Endothelial cell of umbilical vein (primary cell): ENCODE results near the gene UNKL. TPM values are rescaled to one million over a fixed set of nuclear protein-coding genes. Genes with fewer than 3 reads are reported as not detected.

Experiments
- BruUV-seq: library from RNA; stranded (reverse); fragments of 400-500 nt; replicated peaks from 2 replicates; lab custom pipeline; 2021; lab: Mats Ljungman, UMichigan
- CTCF ChIA-PET: fragments of 300-600, 350-600 bp; sonication (Branson Sonifier 250); formaldehyde crosslinking; loops from one replicate; lab custom pipeline; 2021; ENCODE audit warnings: antibody characterized with exemption, inconsistent platforms; lab: Charles Lee
- POLR2A ChIA-PET: fragments of 300-600, 350-600 bp; sonication (Branson Sonifier 250); formaldehyde crosslinking; loops from one replicate; lab custom pipeline; 2021; ENCODE audit warnings: antibody characterized with exemption, inconsistent platforms; lab: Charles Lee
- DNase-seq: peaks from one replicate; pipeline ENCODE4 v3.0.0-alpha.2; 2011; ENCODE audit warnings: low read depth, low spot score
- FAIRE-seq: peaks from 2 replicates; lab custom pipeline; 2011; peaks lifted over from hg19 to GRCh38; lab: Jason Lieb, UNC
- H2AFZ ChIP-seq: 2 replicates; pipeline ENCODE4 v1.6.0; 2012; ENCODE audit warnings: low read depth, low read length, control low read depth, inconsistent platforms
- H3K27ac ChIP-seq: 2 replicates; pipeline ENCODE4 v1.5.1; 2011; ENCODE audit warnings: low read depth, mild to moderate bottlenecking, control low read depth, low read length, moderate library complexity; ENCODE audit not compliant: insufficient read depth
- H3K27me3 ChIP-seq, 2 experiments: 2 replicates each; pipeline versions ENCODE4 v1.6.0 to v1.6.1; 2011; ENCODE audit warnings: low read length in 2 of 2, mixed read lengths in 1 of 2; ENCODE audit not compliant: control insufficient read depth in 2 of 2, insufficient read depth in 2 of 2
- H3K36me3 ChIP-seq, 2 experiments: 2 replicates in 1 of 2; 3 replicates in 1 of 2; pipeline ENCODE4 v1.5.1; 2011; ENCODE audit warnings: low read length in 2 of 2, mild to moderate bottlenecking in 1 of 2, moderate library complexity in 1 of 2; ENCODE audit not compliant: control insufficient read depth in 2 of 2, insufficient read depth in 2 of 2; ENCODE audit errors: extremely low read depth in 1 of 2
- H3K4me1 ChIP-seq: 3 replicates; pipeline ENCODE4 v1.5.1; 2011; ENCODE audit warnings: mild to moderate bottlenecking, low read length; ENCODE audit not compliant: control insufficient read depth, insufficient read depth; ENCODE audit errors: extremely low read depth
- H3K4me2 ChIP-seq: 2 replicates; pipeline ENCODE4 v1.6.1; 2011; ENCODE audit warnings: low read length, control low read depth, mixed read lengths; ENCODE audit not compliant: insufficient read depth
- H3K4me3 ChIP-seq, 3 experiments: fragments of 200-600 bp in 1 of 3; sonication (generic), shearing (Covaris generic) in 1 of 3; replicated peaks in 1 of 3; 2 replicates each; pipeline ENCODE4 v1.5.1; 2011 to 2016; ENCODE audit warnings: control low read depth in 3 of 3, low read length in 3 of 3, mild to moderate bottlenecking in 2 of 3, inconsistent platforms in 1 of 3, low read depth in 1 of 3, moderate library complexity in 1 of 3; ENCODE audit not compliant: insufficient read depth in 1 of 3
- H3K79me2 ChIP-seq: 2 replicates; pipeline ENCODE4 v1.6.0; 2012; ENCODE audit warnings: low read length, inconsistent platforms; ENCODE audit not compliant: control insufficient read depth, insufficient read depth
- H3K9ac ChIP-seq: replicated peaks from 2 replicates; pipeline ENCODE3; 2011; ENCODE audit warnings: low read length, control low read depth; ENCODE audit not compliant: insufficient read depth; ENCODE audit errors: extremely low read depth
- H3K9me1 ChIP-seq: replicated peaks from 3 replicates; pipeline ENCODE4 v1.6.0; 2011; ENCODE audit warnings: mild to moderate bottlenecking, low read length; ENCODE audit not compliant: control insufficient read depth, insufficient read depth; ENCODE audit errors: extremely low read depth
- H3K9me3 ChIP-seq: replicated peaks from 2 replicates; pipeline ENCODE4 v1.5.1; 2012; ENCODE audit warnings: low read length, inconsistent platforms; ENCODE audit not compliant: control insufficient read depth, insufficient read depth
- H4K20me1 ChIP-seq: replicated peaks from 2 replicates; pipeline ENCODE3; 2011; ENCODE audit warnings: mild to moderate bottlenecking, low read length; ENCODE audit not compliant: control insufficient read depth, insufficient read depth; ENCODE audit errors: extremely low read depth
- EZH2 ChIP-seq: IDR thresholded peaks from 2 replicates; pipeline ENCODE4 v1.6.1; 2012; ENCODE audit warnings: borderline replicate concordance, low read depth, mild to moderate bottlenecking, moderate library complexity, low read length, inconsistent platforms; ENCODE audit not compliant: severe bottlenecking
- FOS ChIP-seq: IDR thresholded peaks from 2 replicates; pipeline ENCODE4 v1.6.1; 2011; ENCODE audit warnings: mild to moderate bottlenecking, low read length, moderate library complexity, borderline replicate concordance; ENCODE audit not compliant: insufficient read depth
- GATA2 ChIP-seq: IDR thresholded peaks from 2 replicates; pipeline ENCODE4 v1.7.0; 2011; ENCODE audit warnings: low read depth, mild to moderate bottlenecking, moderate library complexity, mixed read lengths, low read length; ENCODE audit not compliant: insufficient read length, insufficient read depth
- JUN ChIP-seq: IDR thresholded peaks from 2 replicates; pipeline ENCODE4 v1.6.1; 2011; ENCODE audit warnings: borderline replicate concordance, low read depth; ENCODE audit not compliant: insufficient read length, insufficient read depth
- MYC ChIP-seq: IDR thresholded peaks from one replicate; pipeline ENCODE4 v1.6.1; 2011; ENCODE audit warnings: mild to moderate bottlenecking, low read depth, low read length
- POLR2A ChIP-seq: IDR thresholded peaks from 2 replicates; pipeline ENCODE4 v1.6.1; 2012; ENCODE audit warnings: low read depth, mild to moderate bottlenecking, control low read depth, low read length
- POLR2AphosphoS5 ChIP-seq: IDR thresholded peaks from 2 replicates; pipeline ENCODE4 v1.6.1; 2012; ENCODE audit warnings: low read depth, mild to moderate bottlenecking, control low read depth, low read length, moderate library complexity; ENCODE audit not compliant: insufficient read depth
- dilution Hi-C: fragments of 300-500 bp; cut with MboI; formaldehyde crosslinking; loops from one replicate; pipeline ENCODE4 v1.15.0; 2019; ENCODE audit warnings: low sequenced_read_pairs; ENCODE audit not compliant: extremely low pct_ligation_motif_present
- intact Hi-C: fragments of 100-400 bp; cut with micrococcal nuclease; formaldehyde crosslinking; loops from one replicate; pipeline ENCODE4 v1.10.0; 2022
- polyA plus RNA-seq, 4 experiments: library from polyadenylated mRNA; depleted of rRNA in 3 of 4; stranded (reverse) in 3 of 4; unstranded in 1 of 4; fragments of >200 nt; gene quantifications; 2 replicates each; pipeline versions ENCODE4 v1.2.1 to v1.2.3, GENCODE V29; 2011 to 2012; ENCODE audit warnings: missing spikeins in 1 of 4
- total RNA-seq: library from RNA; stranded (reverse); gene quantifications from 2 replicates; pipeline ENCODE4 v1.2.3, GENCODE V29; 2021
- TF ChIP-seq, protein P1 (sequence below), 2 donors: IDR thresholded peaks; 1 replicate in 1 of 2; 2 replicates in 1 of 2; pipeline ENCODE4 v1.5.1; 2011; ENCODE audit warnings: low read length in 2 of 2, mild to moderate bottlenecking in 2 of 2, moderate library complexity in 2 of 2, control low read depth in 1 of 2, inconsistent platforms in 1 of 2, low read depth in 1 of 2; ENCODE audit not compliant: insufficient read depth in 1 of 2; ENCODE audit errors: extremely low read depth in 1 of 2
- TF ChIP-seq, protein P2 (sequence below): IDR thresholded peaks from 2 replicates; pipeline ENCODE4 v1.6.1; 2011; ENCODE audit not compliant: insufficient read depth, insufficient read length

The UNKL gene
- total and polyA plus RNA-seq, 2 donors (not counting 3 experiments of a cell fraction or from before 2014, with no cell fraction given): 17.1 to 32.8 TPM

DNA sequence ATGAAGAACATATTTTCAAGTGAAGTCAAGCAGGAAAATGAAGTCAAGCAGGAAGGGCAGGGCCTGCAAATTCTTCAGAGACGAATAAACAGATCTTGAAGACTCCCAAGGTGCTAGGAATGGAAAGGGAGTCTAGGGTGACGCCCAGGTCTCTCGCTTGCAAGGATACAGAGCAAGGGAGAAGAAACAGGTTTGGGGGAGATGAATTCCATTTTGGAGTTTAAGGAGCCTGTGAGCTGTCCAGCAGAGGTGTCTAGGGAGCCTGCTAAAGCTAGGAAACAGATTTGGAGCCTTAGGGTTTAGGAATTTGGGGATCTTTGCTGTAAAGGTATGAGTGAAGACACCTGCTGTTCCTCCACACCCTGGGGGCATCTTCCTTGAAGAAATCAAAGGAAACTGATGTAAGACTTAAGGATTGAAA, 2.0 kb upstream of the UNKL start:
- Histone ChIP-seq H3K4me1 (peaks cover 12% of the 10 kb centered on the region), H2AFZ (no peak overlapping the region), H3K36me3 (no peaks in the 10 kb centered on the region), H3K4me2 (no peak overlapping the region), H3K9me1 (no peaks in the 10 kb centered on the region), H3K9ac (no peak overlapping the region), H4K20me1 (no peaks in the 10 kb centered on the region), H3K27me3 (no peaks in the 10 kb centered on the region), H3K79me2 (peaks cover 19% of the 10 kb centered on the region), H3K27ac (no peak overlapping the region), H3K9me3 (no peaks in the 10 kb centered on the region), H3K4me3 (no peak overlapping the region)
- dilution Hi-C loops (no loop called here), intact Hi-C loops (no loop called here)
- peak; percentile 8 for FAIRE-seq
- no peak for TF ChIP-seq POLR2AphosphoS5
- TF ChIP-seq EZH2: no peak
- TF ChIP-seq, protein P1, sequence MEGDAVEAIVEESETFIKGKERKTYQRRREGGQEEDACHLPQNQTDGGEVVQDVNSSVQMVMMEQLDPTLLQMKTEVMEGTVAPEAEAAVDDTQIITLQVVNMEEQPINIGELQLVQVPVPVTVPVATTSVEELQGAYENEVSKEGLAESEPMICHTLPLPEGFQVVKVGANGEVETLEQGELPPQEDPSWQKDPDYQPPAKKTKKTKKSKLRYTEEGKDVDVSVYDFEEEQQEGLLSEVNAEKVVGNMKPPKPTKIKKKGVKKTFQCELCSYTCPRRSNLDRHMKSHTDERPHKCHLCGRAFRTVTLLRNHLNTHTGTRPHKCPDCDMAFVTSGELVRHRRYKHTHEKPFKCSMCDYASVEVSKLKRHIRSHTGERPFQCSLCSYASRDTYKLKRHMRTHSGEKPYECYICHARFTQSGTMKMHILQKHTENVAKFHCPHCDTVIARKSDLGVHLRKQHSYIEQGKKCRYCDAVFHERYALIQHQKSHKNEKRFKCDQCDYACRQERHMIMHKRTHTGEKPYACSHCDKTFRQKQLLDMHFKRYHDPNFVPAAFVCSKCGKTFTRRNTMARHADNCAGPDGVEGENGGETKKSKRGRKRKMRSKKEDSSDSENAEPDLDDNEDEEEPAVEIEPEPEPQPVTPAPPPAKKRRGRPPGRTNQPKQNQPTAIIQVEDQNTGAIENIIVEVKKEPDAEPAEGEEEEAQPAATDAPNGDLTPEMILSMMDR (IDR thresholded peaks at IDR 0.05; ENCODE audit: extremely low read depth in 1 of 2, insufficient read depth in 1 of 2, low read depth in 1 of 2, low read length in 2 of 2): no peak
- no peak for TF ChIP-seq POLR2A
- TF ChIP-seq FOS: no peak
- no peak for TF ChIP-seq JUN
- no peak for TF ChIP-seq GATA2
- no peak for TF ChIP-seq MYC
- TF ChIP-seq, protein P2, sequence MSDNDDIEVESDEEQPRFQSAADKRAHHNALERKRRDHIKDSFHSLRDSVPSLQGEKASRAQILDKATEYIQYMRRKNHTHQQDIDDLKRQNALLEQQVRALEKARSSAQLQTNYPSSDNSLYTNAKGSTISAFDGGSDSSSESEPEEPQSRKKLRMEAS: no peak
- POLR2A ChIA-PET: no interaction called here
- BruUV-seq: no TSS peak
- no peak for DNase-seq
- CTCF ChIA-PET: interaction anchor here (0.7 kb wide), 1 partner anchor 53 kb away, joined by 3 read pairs; no protein-coding TSS in a partner anchor
